Measurements from ENCODE around the gene ETV2.
"Not testable (repeated sequence)": the region's sequence is repeated elsewhere in the genome, so short reads cannot be mapped to it uniquely, and the experiment has no call there.

The ETV2 gene

DNA sequence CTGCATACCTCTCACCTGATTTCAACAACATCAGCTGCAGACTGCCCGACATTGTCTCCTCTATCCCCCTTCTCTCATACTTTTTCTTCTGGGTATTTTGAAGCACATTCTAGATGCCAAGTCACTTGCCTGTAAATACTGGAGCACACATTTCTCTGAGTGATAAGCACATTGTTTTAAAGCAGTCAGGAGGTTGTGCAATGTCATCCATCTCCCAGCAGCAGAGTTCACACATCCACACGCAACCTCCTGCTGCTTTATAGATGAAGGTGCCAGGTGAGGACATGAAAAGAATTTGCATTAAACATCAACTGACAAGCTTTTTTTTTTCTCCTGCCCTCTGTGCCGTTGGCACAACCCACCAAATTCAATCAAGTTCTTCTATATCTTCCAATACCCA is 30.3 kb downstream of the ETV2 start:
- no peak for TF ChIP-seq CTCF (conservative IDR thresholded peaks at IDR 0.05; ENCODE audit: low read depth, low read length)
- no peak for DNase-seq (ENCODE audit: low read depth)
- H3K4me3 ChIP-seq (ENCODE audit: low read length): no peak overlapping the region

- peak overlapping the region; percentile 33 for H3K4me3 ChIP-seq (ENCODE audit: low read length)
- DNase-seq (ENCODE audit: low read depth): no peak
- TF ChIP-seq CTCF (conservative IDR thresholded peaks at IDR 0.05; ENCODE audit: low read depth, low read length): no peak
Observed at GRCh38 chr19:35673121-35673804, 31.7 kb downstream of the ETV2 start.

DNA sequence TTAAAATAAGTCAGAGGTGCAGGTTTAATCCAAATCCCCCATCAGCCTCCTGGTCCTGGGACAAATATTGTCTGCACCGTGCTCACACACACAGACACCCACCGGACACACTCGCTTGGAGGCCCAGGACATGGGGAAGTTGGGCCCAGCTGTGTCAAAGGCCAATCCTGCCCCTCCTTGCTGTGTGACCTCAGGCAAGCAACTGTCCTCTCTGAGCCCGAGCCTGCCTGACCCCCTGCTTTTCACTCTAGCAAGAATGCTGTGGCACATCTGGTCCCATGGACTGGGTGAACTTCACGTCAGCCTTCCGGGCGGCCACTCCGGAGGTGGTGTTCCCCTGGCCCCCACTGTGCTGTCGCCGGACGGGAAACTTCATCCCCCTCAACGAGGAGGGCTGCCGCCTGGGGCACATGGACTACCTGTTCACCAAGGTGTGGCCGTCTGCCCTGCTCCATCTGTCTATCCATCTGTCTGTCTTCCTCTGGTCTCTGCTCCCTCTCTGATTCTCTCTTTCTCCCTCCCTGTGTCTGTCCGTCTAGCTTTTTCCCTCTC is 34.1 kb downstream of the ETV2 start:
- no peak for DNase-seq (ENCODE audit: low read depth)
- TF ChIP-seq CTCF (conservative IDR thresholded peaks at IDR 0.05; ENCODE audit: low read depth, low read length): no peak
- H3K4me3 ChIP-seq (ENCODE audit: low read length): no peak overlapping the region

DNA sequence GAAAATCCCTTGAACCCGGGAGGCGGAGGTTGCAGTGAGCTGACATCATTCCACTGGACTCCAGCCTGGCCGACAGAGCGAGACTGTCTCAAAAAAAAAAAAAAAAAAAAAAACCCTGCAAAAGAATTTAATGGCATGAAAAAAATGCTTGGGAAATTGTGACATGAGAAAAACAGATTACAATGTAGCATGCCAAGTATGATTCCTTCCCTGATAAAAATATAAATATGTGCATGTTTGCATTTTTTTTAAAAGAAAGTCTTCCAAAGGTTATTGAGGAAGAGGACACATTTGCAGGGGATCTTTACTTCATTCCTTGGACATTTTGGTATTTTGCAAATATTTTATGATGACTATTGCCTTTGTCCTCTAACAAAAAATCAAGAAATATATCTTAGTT is 48.3 kb downstream of the ETV2 start:
- no peak for TF ChIP-seq CTCF (conservative IDR thresholded peaks at IDR 0.05; ENCODE audit: low read depth, low read length)
- DNase-seq (ENCODE audit: low read depth): no peak
- no peak overlapping the region for H3K4me3 ChIP-seq (ENCODE audit: low read length)

GRCh38 chr19:35691106-35691505 is 49.6 kb downstream of the ETV2 start:
- H3K4me3 ChIP-seq (ENCODE audit: low read length); DNase-seq (ENCODE audit: low read depth): not testable (repeated sequence)

DNA sequence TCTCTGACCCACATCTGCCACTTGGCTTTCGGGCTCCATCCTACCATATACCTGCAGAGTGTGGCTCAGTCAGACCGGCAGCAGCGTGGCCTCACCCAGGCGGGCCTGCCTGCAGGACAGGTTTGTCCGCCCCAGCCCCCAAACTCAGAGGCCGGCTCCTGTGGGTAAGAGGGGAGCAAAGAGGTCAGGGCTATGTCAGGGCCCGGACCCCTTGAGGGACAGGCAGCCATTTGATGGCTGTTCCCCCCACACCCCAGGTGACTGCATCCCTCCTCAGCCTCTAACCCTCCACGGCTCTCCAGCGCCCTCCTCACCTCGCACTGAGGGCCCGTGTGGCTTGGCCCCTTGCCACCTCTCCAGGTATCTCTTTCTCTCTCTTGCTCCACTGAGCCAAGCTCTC is 50.5 kb downstream of the ETV2 start:
- DNase-seq (ENCODE audit: low read depth): no peak
- no peak for TF ChIP-seq CTCF (conservative IDR thresholded peaks at IDR 0.05; ENCODE audit: low read depth, low read length)

DNA sequence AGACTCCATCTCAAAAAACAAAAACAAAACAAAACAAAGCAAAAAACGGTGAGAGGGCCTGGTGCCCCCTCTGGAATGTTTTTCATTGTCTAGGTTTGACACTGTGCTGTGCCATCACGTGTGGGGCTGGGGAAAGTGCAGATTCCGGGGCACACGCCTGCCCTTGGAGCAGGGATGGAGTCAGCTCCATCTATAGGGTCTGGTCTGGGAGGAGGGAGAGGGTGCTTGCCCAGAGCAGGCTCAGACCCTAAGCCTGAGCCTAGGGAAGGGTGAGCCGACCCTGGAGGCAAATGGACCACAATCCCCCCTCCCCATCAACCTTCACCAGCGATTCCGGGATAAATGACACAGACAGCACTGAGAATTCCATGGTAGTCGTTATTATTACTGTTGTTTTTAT is 51.9 kb downstream of the ETV2 start:
- TF ChIP-seq CTCF (conservative IDR thresholded peaks at IDR 0.05; ENCODE audit: low read depth, low read length): no peak
- H3K4me3 ChIP-seq (ENCODE audit: low read length): no peak overlapping the region
- no peak for DNase-seq (ENCODE audit: low read depth)

More for the DNA sequence above, 50.5 kb downstream of the ETV2 start:
- no peak overlapping the region for H3K4me3 ChIP-seq (ENCODE audit: low read length)

Measured in retinal pigment epithelial cell (primary cell).